Right ventricle myocardium inferior (tissue), 1 donor: ENCODE results near the gene NUP210. TPM values are rescaled to one million over a fixed set of nuclear protein-coding genes. Genes with fewer than 3 reads are reported as not detected.

ENCODE experiments used
- ATAC-seq: fragments of 200-7000 bp; cut with Tn5 transposase; one replicate; pipeline ENCODE4 v1.9.1; 2020; ENCODE audit warnings: mild to moderate bottlenecking, moderate library complexity
- DNase-seq: peaks from one replicate; pipeline ENCODE4 v3.0.0; 2021; ENCODE audit errors: missing footprints
- intact Hi-C: fragments of 100-400 bp; cut with DNase I; formaldehyde crosslinking; loops from one replicate; pipeline ENCODE4 v1.11.0; 2022
- total RNA-seq: library from RNA; stranded (reverse); fragmentation: NEBNext Ultra II Directional; extraction: Animal tissue kit (Norgen Biotek cat#: 25700); gene quantifications from one replicate; pipeline ENCODE4 v1.2.1, GENCODE V29; 2021
- donor health status: DM: no; HTN: yes; CAD: no; lungs with severe emphysema.

NUP210 gene
- total RNA-seq, 1 donor from 2014 or later: 3.5 TPM

DNA sequence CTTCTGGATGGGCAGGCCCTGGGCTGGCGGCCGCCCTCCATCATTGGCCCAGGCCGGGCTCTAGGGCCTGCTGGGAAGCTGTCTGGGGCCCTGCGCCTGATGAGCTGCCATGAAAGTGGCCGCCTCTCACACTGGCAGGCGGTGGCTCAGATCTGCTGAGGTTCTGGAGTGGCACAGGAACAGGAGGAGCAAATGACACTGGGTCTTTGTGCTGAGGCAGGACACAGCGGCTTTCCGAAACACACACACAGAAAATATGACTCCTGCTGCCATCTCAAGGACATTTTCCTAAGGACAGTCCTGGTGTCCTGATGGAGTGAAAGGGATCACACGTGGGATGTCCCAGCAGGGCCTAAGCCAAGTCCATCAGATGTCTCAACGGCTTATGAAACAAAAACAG lies 103.5 kb downstream of the NUP210 start:
- DNase-seq (no peak), ATAC-seq (no peak)
- intact Hi-C loops: no loop called here

DNA sequence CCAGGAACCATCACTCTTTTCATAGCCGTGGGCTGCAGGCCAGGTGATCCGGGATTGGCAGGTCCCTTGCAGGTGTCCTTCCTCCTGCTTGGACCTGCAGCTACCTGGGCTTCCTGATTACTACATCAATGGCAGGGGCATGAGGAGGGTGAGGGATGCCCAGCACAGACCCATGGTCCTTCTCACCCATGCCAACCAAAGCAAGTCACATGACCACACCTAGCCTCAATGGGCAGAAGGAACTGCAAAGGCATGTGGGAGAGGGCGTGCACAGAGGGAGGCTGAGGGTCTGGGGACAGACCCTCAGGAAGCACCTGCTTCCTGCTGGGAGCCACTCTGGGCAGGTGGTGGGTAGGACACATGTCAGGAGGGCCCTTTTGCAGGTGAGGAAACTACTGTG lies 105.2 kb downstream of the NUP210 start:
- no peak for DNase-seq
- intact Hi-C loops: no loop called here
- ATAC-seq: no peak

DNA sequence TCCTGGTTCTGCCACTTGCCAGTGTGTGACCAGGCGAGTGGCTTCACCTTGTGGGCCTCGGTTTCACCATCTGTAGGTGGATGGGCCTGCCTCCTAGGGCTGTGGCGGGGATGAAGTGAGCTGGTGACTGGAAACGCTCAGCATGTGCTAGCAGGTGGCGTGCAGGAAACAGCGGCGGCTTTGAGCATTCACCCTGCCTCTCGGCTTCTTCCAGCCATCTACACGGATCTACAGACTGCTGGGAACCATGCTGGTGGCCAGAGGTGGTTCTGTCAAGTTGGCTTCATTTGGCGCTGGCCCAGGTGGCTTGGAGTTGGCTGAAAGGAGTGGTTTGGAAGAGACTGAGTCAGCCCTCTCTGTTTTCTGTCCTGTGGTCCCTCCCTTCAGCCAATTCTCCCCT lies 106.3 kb downstream of the NUP210 start:
- intact Hi-C loops: no loop called here
- no peak for DNase-seq
- no peak for ATAC-seq

DNA sequence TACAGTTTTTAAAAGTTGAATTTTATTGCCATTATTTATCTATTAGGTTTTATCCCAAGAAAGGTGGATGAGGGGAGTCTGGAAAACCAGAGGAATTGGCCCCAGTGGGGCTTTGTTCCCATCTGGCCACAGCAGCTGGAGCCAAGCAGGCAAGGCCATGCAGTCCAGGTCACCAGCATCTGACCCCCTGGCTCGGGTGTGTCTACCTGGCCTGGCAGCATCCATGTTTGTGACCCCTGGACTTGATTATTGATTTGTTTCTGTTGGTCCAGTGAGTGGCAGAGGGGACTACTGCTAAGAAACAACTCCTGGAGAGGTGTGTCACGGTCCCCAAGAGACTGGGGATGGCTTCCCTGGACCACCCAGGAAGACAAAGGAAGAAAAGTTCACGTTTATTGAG lies 111.1 kb downstream of the NUP210 start:
- intact Hi-C loops: no loop called here
- DNase-seq (no peak), ATAC-seq (no peak)

DNA sequence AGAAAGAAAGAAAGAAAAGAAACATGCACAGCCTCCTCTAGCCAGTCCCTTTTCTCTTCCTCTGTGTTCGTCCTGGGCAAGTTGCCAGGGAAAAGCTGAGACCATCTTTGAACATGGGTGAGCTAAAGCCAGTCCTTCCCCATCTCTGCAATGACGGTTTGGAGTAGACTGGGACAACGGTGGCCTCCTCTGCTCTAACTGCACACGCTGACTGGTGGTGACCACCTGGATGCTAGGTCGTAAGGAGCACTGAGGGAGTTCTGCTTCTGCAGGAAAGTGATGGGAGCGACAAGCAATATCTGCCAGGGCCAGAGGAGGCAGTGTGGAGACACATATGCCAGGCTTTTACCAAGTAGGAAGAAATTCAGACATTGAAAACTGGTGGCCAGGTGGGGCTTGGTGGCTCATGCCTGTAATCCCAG lies 111.7 kb downstream of the NUP210 start:
- ATAC-seq: no peak
- DNase-seq: no peak
- intact Hi-C loops: no loop called here

DNA sequence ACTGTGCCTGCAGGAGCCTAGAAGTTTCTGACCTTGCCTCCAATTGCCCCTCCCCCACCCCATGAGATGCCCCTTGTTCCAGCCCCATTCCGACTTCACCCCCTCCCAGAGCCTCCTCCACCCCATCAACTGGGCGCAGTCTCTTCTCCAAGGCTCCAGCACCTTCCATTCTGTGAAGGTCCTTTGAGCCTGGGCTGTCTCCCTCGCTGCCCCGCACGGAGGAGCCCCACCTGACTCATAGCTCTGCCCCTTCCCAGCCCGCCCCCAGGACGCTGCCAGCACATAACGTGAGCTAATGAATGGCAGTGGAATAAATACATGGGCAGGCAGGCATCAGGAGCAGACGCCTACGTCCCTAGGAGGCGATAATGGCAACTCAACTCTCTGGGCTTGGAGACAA lies 113.1 kb downstream of the NUP210 start:
- no peak for ATAC-seq
- DNase-seq: no peak
- intact Hi-C loops: no loop called here

DNA sequence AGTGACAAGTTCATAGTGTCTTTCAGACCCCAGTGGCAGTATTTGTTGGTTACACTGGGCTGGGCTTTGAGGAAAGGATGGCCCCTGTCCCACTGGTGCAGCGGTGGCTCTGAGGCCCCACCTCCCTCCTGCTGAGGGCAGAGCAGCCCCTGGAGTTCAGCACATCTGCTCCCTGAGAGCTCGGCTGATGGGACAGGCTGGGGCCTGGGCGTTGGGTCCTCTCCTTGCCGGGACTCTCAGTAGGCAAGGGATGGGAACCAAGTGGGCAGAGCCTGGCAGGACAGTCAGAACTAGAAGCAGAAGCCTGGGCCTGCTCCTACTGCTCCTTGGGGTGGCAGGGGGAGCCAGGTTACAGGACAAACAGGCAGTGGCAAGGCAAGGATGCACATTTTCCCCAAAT lies 114.5 kb downstream of the NUP210 start:
- ATAC-seq (no peak), DNase-seq (no peak)
- intact Hi-C loops: no loop called here

DNA sequence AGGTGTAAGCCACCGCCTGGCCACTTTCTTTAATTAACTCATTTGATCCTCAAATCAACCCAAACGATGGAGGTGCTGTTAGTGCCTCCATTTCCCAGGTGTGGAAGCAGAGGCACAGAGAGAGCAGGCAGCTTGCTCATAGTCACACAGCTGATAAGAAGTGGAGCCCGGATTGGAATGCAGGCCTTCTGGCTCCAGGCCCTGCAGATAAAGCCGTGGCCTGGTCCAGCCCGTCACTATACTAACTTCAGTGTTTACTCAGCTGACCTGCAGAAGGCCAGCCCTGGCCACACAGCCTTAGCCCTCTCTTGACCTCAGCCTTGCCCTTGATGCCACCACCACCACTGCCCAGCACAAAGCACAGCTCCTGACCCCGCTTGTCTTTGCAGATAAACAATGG lies 116.7 kb downstream of the NUP210 start:
- DNase-seq (no peak), ATAC-seq (no peak)
- intact Hi-C loops: no loop called here

DNA sequence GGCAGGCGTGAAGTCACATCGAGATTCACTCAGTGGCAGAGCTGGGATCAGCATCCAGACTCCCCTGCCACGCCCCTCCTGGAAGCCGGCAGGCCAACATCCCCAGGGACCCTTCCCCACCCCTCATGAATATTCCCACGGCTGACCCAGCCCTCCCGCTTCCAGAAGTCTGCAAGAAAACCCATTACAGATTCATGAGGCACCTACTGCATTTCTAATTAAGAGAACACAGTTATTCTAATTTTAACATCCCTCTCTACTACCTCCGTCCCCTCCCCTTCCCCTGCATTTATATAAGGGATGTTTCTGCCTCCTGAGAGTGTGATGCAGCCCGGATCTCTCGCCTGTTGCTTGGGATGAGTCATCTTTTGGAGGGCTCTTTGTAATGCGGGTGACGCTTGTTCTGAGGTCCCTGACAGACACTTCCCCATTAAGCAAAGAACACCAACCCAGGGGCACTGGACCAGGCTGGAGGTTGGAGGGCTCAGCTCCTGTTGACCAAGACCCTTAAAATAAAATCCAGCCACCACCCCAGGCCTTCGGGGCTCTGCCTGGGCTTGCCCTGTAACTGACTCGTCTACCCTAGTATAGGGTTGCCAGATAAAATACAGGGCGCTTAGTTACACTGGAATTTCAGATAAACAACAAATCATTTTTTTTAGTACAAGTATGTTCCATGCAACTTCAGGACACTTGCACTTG lies 118.7 kb downstream of the NUP210 start:
- intact Hi-C loops: no loop called here
- DNase-seq (no peak), ATAC-seq (no peak)

DNA sequence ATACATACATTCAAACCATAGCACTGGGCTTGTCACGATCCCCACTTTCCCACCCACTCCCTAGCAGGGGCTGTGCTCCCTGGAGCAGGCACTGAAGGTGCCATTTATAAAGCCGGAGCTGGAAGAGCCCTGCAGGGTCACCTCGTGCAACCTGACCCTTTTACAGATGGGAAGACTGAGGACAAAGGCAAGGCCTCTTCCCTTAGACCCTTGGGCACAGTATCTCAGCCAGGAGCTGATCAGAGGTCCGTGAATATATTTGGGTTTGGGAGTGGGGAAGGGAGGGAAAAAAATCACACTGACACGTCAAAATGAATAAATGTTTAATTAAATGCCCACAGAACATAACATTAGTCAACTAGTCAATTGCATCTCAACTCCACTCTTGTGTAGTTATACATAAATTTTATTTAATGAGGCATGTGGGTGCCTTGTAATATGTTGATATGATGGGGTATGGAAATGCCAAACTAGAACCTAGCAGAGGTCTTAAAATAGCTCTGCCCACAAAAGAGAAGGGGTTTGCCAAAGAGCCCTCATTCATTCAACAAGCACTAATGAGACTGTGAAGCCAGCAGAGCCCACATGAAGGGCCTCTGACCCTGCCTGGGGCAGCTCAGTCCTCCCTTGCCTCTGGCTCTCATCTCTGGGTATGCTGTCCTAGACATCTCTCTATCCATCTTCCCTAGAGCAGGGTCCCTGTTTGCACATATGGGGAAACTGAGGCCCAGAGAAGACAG lies 119.4 kb downstream of the NUP210 start:
- no peak for ATAC-seq
- DNase-seq: no peak
- intact Hi-C loops: no loop called here

DNA sequence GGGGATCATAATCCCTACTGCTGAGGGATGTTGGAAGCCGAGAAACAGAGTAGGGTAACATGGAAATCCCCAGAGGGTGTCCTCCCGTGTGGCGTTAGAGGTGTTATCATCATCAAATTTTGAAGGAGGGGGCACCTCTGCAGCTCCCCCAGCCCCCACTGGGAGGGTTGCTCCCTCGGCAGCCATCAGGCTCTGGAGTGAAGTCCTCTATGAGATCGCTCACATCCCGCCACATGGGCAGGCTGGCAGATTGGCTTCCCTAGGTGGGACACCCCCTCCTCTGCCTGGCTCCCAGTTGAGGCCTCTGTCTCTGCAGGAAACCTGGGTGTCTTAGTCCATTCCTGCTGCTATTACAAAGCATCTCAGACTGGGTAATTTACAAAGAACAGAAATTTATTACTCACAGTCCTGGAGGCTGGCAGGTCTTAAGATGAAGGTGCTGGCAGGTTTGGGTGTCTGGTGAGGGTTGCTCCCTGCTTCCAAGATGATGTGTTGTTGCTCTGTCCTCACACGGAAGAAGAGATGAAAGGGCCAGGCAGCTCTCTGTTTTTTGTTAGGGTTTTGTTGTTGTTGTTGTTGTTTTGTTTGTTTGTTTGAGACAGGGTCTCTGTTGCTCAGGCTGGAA lies 120.5 kb downstream of the NUP210 start:
- ATAC-seq (no peak), DNase-seq (peak; percentile 45)
- intact Hi-C loops: no loop called here

DNA sequence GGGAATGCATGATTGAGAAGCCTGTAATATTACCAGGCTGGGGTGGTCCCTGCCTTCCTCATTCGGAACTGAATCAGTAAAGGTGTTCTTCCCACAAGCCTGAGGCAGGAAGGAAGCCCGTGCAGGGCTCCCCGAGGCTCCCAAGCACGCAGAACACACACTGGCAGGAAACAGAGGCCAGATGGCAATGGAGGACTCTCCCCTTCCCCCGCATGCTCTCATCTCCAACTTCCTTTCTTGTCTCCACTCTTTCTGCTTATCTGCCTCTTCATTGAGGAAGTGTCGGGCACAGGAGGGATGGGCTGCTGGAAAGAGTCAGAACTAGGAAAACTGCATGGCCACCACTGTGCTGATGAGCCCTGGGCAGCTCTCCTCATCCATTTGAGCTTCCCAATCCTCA lies 123.5 kb downstream of the NUP210 start:
- intact Hi-C loops: no loop called here
- DNase-seq (no peak), ATAC-seq (no peak)

DNA sequence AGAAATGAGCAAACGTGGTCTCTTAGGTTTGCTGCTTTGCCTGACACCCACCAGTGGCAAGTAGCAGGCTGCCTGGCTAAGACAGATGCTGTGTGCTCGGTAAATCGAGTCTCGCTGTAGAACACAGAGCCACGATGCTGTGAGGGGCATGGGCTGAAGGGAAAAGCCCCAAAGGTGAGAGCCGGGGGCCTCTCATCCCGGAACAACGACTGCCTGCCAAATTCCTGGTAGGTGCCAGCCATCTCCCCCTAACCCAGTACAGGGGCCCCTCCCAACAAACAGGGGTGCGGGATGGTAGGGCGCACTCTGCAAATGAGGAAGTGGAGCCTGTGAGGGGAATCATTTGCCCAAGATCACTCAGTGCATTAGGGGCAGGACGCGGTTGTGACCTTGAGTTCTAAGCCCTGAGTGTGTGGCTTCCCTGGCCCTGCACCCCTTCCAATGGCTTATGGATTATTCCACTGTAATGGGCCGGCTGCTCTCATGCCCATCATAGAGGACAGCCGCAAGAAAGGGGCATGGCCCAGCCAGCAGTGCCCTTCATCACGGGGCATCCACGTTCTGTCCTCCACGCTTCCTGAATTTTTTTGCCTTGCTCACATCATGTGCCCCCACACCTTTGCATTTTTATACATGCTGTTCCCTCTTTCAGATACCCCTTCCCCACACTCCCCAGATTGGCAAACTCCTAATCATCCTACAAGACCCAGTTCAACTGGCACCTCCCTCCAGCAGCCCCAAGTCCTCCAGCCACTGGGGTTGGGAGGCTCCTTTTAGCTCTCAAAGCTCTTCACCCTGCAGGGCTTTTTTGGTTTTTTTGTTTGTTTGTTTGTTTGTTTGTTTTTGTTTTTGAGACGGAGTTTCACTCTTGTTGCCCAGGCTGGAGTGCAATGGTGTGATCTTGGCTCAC lies 125.4 kb downstream of the NUP210 start:
- intact Hi-C loops: no loop called here
- ATAC-seq: no peak
- no peak for DNase-seq

DNA sequence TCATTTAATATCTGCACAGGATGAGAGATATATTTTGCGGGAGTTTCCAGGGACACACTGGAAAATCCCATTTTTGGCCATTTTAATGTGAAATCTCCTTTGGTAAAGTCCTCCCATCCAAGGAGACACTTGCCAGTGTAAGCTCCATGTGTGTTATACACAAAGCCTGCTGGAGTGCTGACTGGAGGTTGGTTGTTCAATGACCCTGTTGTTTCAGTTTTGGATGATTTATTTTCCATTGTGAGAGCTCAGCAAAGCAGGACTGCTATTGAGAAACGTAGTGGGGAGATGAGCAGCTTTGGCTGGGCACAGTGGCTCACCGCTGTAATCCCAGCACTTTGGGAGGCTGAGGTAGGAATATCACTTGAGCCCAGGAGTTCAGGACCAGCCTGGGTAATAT lies 127.7 kb downstream of the NUP210 start:
- no peak for ATAC-seq
- DNase-seq: no peak
- intact Hi-C loops: no loop called here

DNA sequence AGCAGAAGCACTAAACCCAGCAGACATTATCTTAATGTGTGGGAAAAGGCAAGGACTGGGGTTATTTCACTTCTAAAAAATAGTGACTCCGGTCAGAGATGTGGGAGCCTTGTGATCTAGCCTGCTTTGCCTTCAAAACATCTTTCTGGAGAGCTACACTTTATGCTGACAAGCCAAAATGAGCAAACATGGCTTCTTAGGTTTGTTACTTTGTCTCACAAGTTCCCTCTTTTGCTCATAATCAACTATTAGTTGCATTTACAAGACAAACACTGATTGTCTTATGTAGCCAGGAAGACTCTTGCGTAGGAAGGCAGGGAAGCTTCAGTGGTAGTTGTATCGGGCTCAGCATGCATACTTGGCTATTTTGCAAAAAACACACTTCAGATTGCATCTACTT lies 129.2 kb downstream of the NUP210 start:
- DNase-seq (no peak), ATAC-seq (no peak)
- intact Hi-C loops: no loop called here

DNA sequence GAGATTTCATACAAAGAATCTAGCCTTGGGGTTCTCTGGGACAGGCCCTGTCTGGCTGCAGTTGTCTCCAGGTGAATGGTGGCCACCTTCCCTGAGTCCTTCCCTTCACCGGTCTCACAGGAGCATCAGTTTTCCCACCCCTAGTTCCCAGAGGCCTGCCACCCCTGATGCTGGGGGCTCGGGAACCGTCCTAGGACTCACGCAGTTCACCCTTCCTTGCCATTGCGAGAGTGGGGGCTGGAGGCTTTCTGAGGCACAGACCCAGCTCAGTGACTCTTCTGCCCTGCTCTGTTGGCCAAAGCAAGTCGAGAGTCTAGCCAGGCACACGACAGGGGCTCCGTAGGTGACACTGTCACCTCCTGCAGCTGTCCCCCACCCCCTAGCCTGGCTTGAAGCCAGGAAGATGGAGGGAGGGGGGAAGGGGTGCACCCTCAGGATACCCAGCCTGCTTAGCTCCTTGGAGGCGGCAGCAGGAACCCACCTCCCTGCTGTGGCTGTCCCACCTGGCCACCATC lies 130.3 kb downstream of the NUP210 start:
- intact Hi-C loops: no loop called here
- ATAC-seq: no peak
- no peak for DNase-seq

DNA sequence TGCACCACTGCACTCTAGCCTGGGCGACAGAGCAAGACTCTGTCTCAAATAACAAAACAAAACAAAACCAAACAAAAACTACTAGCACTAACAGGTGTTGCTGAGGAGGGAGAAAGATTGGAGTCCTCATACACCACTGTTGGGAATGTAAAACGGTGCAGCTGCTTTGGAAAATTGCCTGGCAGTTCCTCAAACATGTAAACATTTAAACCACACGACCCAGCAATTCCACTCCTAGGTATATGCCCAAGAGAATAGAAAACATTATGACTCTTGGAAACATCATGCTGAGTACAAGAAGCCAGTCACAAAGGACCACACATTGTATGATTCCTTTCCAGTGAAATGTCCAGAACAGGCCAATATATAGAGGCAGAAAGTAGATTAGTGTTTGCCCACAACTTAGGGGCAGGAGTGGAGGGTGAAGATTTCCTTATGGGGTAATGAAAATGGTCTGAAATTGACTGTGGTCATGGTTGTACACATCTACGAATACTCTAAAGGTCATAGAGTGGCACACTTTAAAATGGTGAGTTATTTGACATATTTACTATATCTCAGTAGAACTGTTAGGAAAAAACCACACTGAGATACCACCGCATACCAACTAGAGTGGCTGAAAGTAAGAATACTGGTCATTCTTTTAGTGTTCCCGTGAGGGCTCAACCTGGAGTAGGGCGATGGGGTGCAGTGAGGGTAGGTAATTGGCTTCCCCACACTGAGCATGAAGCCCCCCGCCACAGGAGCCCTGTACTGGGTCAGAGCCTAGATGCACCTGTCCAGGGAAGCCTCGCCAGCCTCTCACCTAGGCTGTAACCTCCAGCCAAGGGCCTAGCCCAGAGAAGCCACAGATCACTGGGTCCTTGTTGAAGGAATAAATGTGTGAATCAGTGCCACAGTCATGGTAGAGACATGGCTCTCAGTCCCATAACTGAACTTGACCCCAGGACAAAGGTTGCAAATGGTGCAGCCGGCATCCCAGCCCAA lies 131.1 kb downstream of the NUP210 start:
- DNase-seq (no peak), ATAC-seq (no peak)
- intact Hi-C loops: no loop called here

DNA sequence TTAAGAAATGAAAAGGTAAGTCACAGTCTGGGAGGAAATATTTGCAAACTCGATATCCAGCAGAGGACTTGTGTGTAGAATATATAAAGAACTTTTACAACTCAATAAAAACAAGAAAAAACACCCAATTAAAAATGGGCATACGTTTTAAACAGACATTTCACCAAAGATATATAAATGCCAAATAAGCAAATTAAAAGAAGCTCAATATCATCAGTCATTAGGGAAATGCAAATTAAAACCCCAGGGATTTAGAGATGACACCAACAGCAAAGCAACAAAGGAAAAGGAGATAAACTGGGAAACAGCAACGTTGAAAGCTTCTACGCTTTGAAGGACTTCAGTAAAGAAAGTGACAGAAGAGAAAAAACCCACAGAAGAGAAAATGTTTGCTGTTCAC lies 132.3 kb downstream of the NUP210 start:
- intact Hi-C loops: no loop called here
- no peak for ATAC-seq
- no peak for DNase-seq
